GM12865 (cell line): ENCODE measurements around the gene H2AZ2.

Source experiments
- DNase-seq: peaks from one replicate; pipeline ENCODE4 v3.0.0; 2010; ENCODE audit warnings: low read depth
- H3K4me3 ChIP-seq: 2 replicates; pipeline ENCODE4 v1.5.1; 2011; ENCODE audit warnings: mild to moderate bottlenecking, low read depth, low read length, control low read depth
- CTCF ChIP-seq: IDR thresholded peaks from 2 replicates; pipeline ENCODE4 v1.5.1; 2011; ENCODE audit warnings: low read length, control low read depth, low read depth, inconsistent platforms; ENCODE audit not compliant: insufficient read depth; ENCODE audit errors: missing control alignments

H2AZ2 gene

DNA sequence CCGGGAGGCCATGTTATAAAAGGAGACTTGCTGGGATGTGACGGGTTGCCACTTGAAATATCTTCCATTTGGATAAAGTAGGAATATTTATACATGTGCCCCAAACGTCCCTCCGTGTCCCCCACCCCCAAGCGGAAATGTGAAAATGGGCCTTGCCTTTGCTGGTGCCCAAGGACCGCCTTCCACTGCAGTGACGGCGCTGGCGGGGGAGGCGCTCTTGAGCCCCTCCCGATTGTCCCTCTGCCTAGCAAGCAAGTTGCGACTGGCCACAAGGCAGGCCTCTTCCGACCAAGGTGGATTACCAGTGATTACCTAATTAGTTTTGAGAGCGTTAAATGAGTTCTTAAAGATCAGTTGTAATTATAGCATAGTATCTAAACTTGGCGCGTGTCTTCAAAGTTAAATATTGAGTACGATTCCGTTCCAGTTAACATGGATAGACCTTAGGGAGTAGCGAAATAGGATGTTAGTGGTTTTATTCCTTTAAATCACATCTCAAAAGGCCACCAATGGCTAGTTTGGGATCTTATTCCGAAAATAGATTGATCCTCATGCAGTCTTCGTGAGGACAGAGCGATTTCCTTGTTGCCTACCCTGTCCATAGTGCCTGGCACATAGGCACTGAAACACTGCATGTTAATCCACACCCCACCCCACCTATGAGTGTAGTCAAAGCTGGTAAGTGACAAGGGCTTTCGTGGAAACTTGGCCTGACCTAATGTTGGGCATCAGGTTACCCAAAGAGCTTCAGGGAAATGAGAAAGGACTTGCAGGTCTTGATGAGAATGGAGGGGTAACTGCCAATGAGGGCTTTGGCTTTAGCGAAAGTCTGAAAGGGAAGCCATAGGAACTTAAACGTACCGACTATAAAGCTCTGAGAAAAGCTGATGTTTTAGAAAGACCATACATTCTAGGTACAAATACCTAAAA, 50.3 kb downstream of the H2AZ2 start:
- DNase-seq, result peak; percentile 94
- TF ChIP-seq CTCF, result peak; percentile 52
- peak overlapping the region; percentile 99 for H3K4me3 ChIP-seq

- peak within 1 kb of the TSS; percentile 99 for H3K4me3 ChIP-seq
- DNase-seq, result peak; percentile 100
- TF ChIP-seq CTCF, result no peak
Observed at GRCh38 chr7:44796504-44797328, 51.2 kb downstream of the H2AZ2 start, which contains the start of gene PPIA. TSS of gene PPIA (plus strand) at chr7:44796681. CDS start at chr7:44796725, 44 bp downstream.

- no peak for TF ChIP-seq CTCF
- peak overlapping the region; percentile 68 for H3K4me3 ChIP-seq
- DNase-seq, result no peak
Observed at GRCh38 chr7:44796034-44796503, 51.8 kb downstream of the H2AZ2 start.

DNA sequence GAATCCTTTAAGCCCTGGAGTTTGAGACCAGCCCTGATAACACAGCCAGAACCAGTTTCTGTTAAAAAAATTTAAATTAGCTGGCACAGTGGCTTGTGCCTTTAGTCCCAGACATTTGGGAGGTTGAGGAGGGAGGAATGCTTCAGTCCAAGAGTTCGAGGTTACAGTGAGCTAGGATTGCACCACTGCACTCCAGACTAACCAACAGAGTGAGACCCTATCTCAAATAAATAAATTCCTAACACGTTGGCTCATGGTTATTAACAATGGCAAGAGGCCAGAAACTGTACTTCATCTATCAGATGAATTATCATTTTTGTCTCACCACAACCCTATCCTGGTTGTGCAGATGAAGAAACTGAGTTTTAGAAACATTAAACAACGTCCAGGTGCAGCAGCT, 53.6 kb downstream of the H2AZ2 start:
- no peak for DNase-seq
- H3K4me3 ChIP-seq, result no peak overlapping the region
- no peak for TF ChIP-seq CTCF

DNA sequence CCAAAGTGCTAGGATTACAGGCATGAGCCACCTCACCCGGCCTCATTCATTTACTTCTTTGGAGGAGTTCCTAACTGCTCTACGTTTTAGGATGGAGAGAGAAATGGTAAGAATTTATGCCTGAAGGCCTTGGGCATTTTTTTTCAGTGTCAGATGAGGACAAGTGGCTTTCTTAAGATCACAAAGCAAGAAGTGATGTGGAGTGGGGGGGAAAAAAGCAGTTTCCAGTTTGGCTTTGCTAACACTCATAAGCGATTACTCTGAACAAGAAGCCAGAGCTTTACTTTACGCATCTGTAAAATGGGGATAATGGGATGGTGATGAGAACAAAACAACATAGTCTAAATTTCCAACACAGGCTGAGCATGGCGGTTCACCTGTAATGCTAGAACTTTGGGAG, 54.0 kb downstream of the H2AZ2 start:
- DNase-seq, result no peak
- no peak for TF ChIP-seq CTCF
- H3K4me3 ChIP-seq, result no peak overlapping the region

GRCh38 chr7:44791278-44792219, 56.3 kb downstream of the H2AZ2 start:
- no peak overlapping the region for H3K4me3 ChIP-seq
- no peak for DNase-seq
- TF ChIP-seq CTCF, result no peak
